GM12878 (cell line): ENCODE results near the gene SANBR. TPM values are rescaled to one million over a fixed set of nuclear protein-coding genes. Genes with fewer than 3 reads are reported as not detected.

Source experiments
- BCL11A ChIP-seq: IDR thresholded peaks from 2 replicates; pipeline ENCODE4 v1.6.1; 2011; ENCODE audit warnings: low read depth, low read length
- BHLHE40 ChIP-seq, 2 experiments: fragments of 450-650 bp in 1 of 2; IDR thresholded peaks; 2 replicates each; pipeline ENCODE4 v1.6.1; 2011 to 2017; ENCODE audit warnings: low read depth in 2 of 2, borderline replicate concordance in 1 of 2, improper control_type of control experiment in 1 of 2, low read length in 1 of 2, mild to moderate bottlenecking in 1 of 2
- CBFB ChIP-seq: IDR thresholded peaks from 2 replicates; pipeline ENCODE4 v1.6.1; 2016; ENCODE audit warnings: antibody characterized with exemption, low read depth
- CEBPB ChIP-seq, 2 experiments: fragments of 150-350 bp in 1 of 2; IDR thresholded peaks; 2 replicates each; pipeline ENCODE4 v1.6.1; 2012 to 2014; ENCODE audit warnings: low read depth in 2 of 2, low read length in 2 of 2, borderline replicate concordance in 1 of 2, inconsistent platforms in 1 of 2
- CREB1 ChIP-seq: IDR thresholded peaks from 2 replicates; pipeline ENCODE4 v1.6.1; 2012; ENCODE audit warnings: low read depth, mild to moderate bottlenecking, inconsistent platforms
- ESRRA ChIP-seq: IDR thresholded peaks from 2 replicates; pipeline ENCODE4 v1.6.1; 2012; ENCODE audit warnings: mild to moderate bottlenecking, low read length, improper control_type of control experiment
- GABPA ChIP-seq: IDR thresholded peaks from 2 replicates; pipeline ENCODE4 v1.6.1; 2014; ENCODE audit warnings: antibody characterized with exemption, low read depth, mild to moderate bottlenecking, inconsistent platforms
- IKZF1 ChIP-seq: fragments of 450-650 bp; conservative IDR thresholded peaks from 2 replicates; pipeline ENCODE4 v1.6.1; 2017; ENCODE audit warnings: antibody characterized with exemption, mild to moderate bottlenecking
- IKZF2 ChIP-seq, 2 experiments: fragments of 450-650 bp; IDR thresholded peaks; 2 replicates each; pipeline ENCODE4 v1.6.1; 2017; ENCODE audit warnings: mild to moderate bottlenecking in 2 of 2, moderate library complexity in 2 of 2
- KDM1A ChIP-seq: fragments of 200-600 bp; sonication (generic); IDR thresholded peaks from 2 replicates; pipeline ENCODE4 v1.6.1; 2016; ENCODE audit warnings: borderline replicate concordance
- LARP7 ChIP-seq: fragments of 450-650 bp; IDR thresholded peaks from 2 replicates; pipeline ENCODE4 v1.6.1; 2017; ENCODE audit warnings: mild to moderate bottlenecking
- MYB ChIP-seq: fragments of 150-350 bp; IDR thresholded peaks from 2 replicates; pipeline ENCODE4 v1.6.1; 2014; ENCODE audit warnings: mild to moderate bottlenecking, low read depth, low read length, borderline replicate concordance
- NKRF ChIP-seq: fragments of 450-650 bp; conservative IDR thresholded peaks from 2 replicates; pipeline ENCODE4 v1.6.1; 2017; ENCODE audit warnings: mild to moderate bottlenecking, moderate library complexity
- NR2C2 ChIP-seq: IDR thresholded peaks from 2 replicates; pipeline ENCODE4 v1.6.1; 2011; ENCODE audit warnings: borderline replicate concordance, low read depth; ENCODE audit not compliant: control insufficient read depth, insufficient read length
- PML ChIP-seq: IDR thresholded peaks from 2 replicates; pipeline ENCODE4 v1.6.1; 2012; ENCODE audit warnings: low read length, inconsistent platforms
- POU2F2 ChIP-seq: IDR thresholded peaks from 3 replicates; pipeline ENCODE4 v1.6.1; 2011; ENCODE audit warnings: low read depth, mild to moderate bottlenecking, low read length, borderline replicate concordance
- SP1 ChIP-seq: IDR thresholded peaks from one replicate; pipeline ENCODE4 v1.6.1; 2011; ENCODE audit warnings: low read depth, low read length
- SREBF2 ChIP-seq: IDR thresholded peaks from 2 replicates; pipeline ENCODE4 v1.6.1; 2012; ENCODE audit warnings: mild to moderate bottlenecking, low read length
- TAF1 ChIP-seq: IDR thresholded peaks from 2 replicates; pipeline ENCODE4 v1.6.1; 2011; ENCODE audit warnings: mild to moderate bottlenecking, low read depth, low read length, borderline replicate concordance
- TARDBP ChIP-seq: IDR thresholded peaks from 2 replicates; pipeline ENCODE4 v1.6.1; 2016; ENCODE audit warnings: borderline replicate concordance
- YY1 ChIP-seq: IDR thresholded peaks from 2 replicates; pipeline ENCODE4 v1.6.1; 2011; ENCODE audit warnings: low read depth, mild to moderate bottlenecking, low read length
- polyA plus RNA-seq, 11 experiments: library from polyadenylated mRNA; depleted of rRNA in 4 of 11; unstranded in 6 of 11; stranded (reverse) in 5 of 11; fragments of >200 nt; fragmentation: Nextera tagmentation in 4 of 11; fragmentation: Illumina TruSeq in 1 of 11; extraction: Ambion mirVana in 4 of 11; extraction: Trizol in 1 of 11; gene quantifications; 1 replicate in 1 of 11; 2 replicates in 10 of 11; pipeline versions ENCODE4 v1.2.1 to v1.2.3, GENCODE V29; 2011 to 2016; ENCODE audit warnings: inconsistent platforms in 2 of 11, missing spikeins in 2 of 11, low read depth in 1 of 11
- total RNA-seq, 4 experiments: library from RNA; depleted of rRNA in 3 of 4; stranded (reverse); fragments of >200 nt in 3 of 4; fragmentation: Illumina TruSeq in 1 of 4; extraction: Trizol in 1 of 4; gene quantifications; 2 replicates each; pipeline versions ENCODE4 v1.2.1 to v1.2.3, GENCODE V29; 2013 to 2021
- TF ChIP-seq, protein P1 (sequence below): IDR thresholded peaks from 2 replicates; pipeline ENCODE4 v1.6.1; 2011; ENCODE audit warnings: mild to moderate bottlenecking, low read depth, low read length, moderate library complexity; ENCODE audit not compliant: insufficient replicate concordance
- TF ChIP-seq, protein P2 (sequence below): IDR thresholded peaks from 2 replicates; pipeline ENCODE4 v1.6.1; 2012; ENCODE audit warnings: improper control_type of control experiment, low read depth, low read length; ENCODE audit not compliant: insufficient replicate concordance

SANBR gene
- total and polyA plus RNA-seq, 10 of the 15 experiments (the other 5 are each of a cell fraction or from before 2014, with no cell fraction given), result 2.2 to 11.0 (median 7.0) TPM

GRCh38 chr2:61017556-61018317, 47.9 kb upstream of the SANBR start, which contains the start of the genes PEX13 and PUS10 (continued):
- TF ChIP-seq ESRRA (no peak), YY1 (peak; percentile 82), TARDBP (0 out of 2 replicates have a peak, but pooled peaks have one; percentile 3), SREBF2 (no peak), BCL11A (0 out of 2 replicates have a peak, but pooled peaks have one; percentile 48), IKZF2 (IDR thresholded peaks at IDR 0.05) (peak; percentile 18 to 46; a peak in 2 of 4 replicates), NKRF (peak; percentile 62; the same call in 1 of the 2 replicates), LARP7 (peak; percentile 45), PML (0 out of 2 replicates have a peak, but pooled peaks have one; percentile 55), CREB1 (peak; percentile 56; the same call in 1 of the 2 replicates), BHLHE40 (IDR thresholded peaks at IDR 0.05; ENCODE audit: borderline replicate concordance in 1 of 2, low read depth in 2 of 2, low read length in 1 of 2) (peak in 1 of 2 experiments; percentile 29; a peak in 1 of 4 replicates), SP1 (peak; percentile 41), POU2F2 (0 out of 3 replicates have a peak, but pooled peaks have one; percentile 48), NR2C2 (peak; percentile 99), CEBPB (IDR thresholded peaks at IDR 0.05; ENCODE audit: borderline replicate concordance in 1 of 2, low read depth in 2 of 2, low read length in 2 of 2) (no peak), TAF1 (peak; percentile 46; the same call in 1 of the 2 replicates), MYB (no peak), CBFB (peak; percentile 3; the same call in 1 of the 2 replicates), GABPA (no peak), KDM1A (no peak), IKZF1 (peak; percentile 80)
- TF ChIP-seq, protein P1, sequence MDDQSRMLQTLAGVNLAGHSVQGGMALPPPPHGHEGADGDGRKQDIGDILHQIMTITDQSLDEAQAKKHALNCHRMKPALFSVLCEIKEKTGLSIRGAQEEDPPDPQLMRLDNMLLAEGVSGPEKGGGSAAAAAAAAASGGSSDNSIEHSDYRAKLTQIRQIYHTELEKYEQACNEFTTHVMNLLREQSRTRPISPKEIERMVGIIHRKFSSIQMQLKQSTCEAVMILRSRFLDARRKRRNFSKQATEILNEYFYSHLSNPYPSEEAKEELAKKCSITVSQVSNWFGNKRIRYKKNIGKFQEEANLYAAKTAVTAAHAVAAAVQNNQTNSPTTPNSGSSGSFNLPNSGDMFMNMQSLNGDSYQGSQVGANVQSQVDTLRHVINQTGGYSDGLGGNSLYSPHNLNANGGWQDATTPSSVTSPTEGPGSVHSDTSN, result no peak
- TF ChIP-seq, protein P2, sequence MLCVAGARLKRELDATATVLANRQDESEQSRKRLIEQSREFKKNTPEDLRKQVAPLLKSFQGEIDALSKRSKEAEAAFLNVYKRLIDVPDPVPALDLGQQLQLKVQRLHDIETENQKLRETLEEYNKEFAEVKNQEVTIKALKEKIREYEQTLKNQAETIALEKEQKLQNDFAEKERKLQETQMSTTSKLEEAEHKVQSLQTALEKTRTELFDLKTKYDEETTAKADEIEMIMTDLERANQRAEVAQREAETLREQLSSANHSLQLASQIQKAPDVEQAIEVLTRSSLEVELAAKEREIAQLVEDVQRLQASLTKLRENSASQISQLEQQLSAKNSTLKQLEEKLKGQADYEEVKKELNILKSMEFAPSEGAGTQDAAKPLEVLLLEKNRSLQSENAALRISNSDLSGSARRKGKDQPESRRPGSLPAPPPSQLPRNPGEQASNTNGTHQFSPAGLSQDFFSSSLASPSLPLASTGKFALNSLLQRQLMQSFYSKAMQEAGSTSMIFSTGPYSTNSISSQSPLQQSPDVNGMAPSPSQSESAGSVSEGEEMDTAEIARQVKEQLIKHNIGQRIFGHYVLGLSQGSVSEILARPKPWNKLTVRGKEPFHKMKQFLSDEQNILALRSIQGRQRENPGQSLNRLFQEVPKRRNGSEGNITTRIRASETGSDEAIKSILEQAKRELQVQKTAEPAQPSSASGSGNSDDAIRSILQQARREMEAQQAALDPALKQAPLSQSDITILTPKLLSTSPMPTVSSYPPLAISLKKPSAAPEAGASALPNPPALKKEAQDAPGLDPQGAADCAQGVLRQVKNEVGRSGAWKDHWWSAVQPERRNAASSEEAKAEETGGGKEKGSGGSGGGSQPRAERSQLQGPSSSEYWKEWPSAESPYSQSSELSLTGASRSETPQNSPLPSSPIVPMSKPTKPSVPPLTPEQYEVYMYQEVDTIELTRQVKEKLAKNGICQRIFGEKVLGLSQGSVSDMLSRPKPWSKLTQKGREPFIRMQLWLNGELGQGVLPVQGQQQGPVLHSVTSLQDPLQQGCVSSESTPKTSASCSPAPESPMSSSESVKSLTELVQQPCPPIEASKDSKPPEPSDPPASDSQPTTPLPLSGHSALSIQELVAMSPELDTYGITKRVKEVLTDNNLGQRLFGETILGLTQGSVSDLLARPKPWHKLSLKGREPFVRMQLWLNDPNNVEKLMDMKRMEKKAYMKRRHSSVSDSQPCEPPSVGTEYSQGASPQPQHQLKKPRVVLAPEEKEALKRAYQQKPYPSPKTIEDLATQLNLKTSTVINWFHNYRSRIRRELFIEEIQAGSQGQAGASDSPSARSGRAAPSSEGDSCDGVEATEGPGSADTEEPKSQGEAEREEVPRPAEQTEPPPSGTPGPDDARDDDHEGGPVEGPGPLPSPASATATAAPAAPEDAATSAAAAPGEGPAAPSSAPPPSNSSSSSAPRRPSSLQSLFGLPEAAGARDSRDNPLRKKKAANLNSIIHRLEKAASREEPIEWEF, result peak; percentile 95
